ENCODE results near the gene MREG.

- TF ChIP-seq CTCF (IDR thresholded peaks at IDR 0.05), result no peak
- no peak for TF ChIP-seq POLR2A (IDR thresholded peaks at IDR 0.05)
These were observed 44.1 kb downstream of the MREG start for GRCh38 chr2:215969131-215969841.
